HG02938 (cell line): ENCODE data around the gene APOBEC3B.
"Not testable (repeated sequence)": the region's sequence is repeated elsewhere in the genome, so short reads cannot be mapped to it uniquely, and the experiment has no call there.

Experiments
- ATAC-seq: cut with Tn5 transposase; IDR thresholded peaks from one replicate; pipeline ENCODE4 v1.9.1; 2021; ENCODE audit warnings: mild to moderate bottlenecking, moderate library complexity; ENCODE audit not compliant: unreplicated experiment

Gene APOBEC3B

GRCh38 chr22:39026509-39027150 is 44.5 kb downstream of the APOBEC3B start:
- no peak for ATAC-seq

- no peak for ATAC-seq
Observed at GRCh38 chr22:39027717-39028116, 45.6 kb downstream of the APOBEC3B start.

DNA sequence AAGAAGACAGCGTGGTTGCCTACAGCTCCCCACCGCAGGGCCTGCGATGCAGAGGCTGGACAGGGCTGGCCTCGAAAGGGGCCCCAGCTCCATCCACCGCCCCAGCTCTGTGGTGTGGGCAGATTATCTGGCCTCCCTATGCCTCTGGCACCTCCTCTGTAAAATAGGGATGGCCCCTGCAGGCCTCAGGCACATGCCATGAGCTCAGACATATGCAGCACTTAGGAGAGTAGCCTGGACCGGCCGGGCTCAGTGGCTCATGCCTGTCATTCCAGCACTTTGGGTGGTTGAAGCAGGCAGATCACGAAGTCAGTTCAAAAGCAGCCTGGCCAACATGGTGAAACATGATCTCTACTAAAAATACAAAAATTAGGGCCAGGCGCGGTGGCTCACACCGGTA is 46.1 kb downstream of the APOBEC3B start:
- ATAC-seq, result no peak

DNA sequence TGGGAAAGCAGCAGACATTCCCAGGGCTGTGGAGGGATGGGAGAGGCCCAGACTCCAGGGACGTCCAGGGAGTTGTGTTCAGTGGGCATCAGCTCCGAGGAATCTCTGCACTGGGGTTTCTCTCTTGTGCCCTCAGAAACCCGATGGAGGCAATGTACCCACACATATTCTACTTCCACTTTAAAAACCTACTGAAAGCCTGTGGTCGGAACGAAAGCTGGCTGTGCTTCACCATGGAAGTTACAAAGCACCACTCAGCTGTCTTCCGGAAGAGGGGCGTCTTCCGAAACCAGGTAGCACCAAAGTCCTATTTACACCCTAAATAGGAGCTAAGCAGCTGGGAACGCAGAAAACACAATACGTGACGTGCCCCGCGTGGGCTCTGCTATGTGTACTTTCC is 47.1 kb downstream of the APOBEC3B start:
- ATAC-seq, result no peak

- ATAC-seq, result no peak
Observed at GRCh38 chr22:39030705-39031104, 48.6 kb downstream of the APOBEC3B start.

- not testable (repeated sequence) for ATAC-seq
Observed at GRCh38 chr22:39031434-39032295, 49.5 kb downstream of the APOBEC3B start.

GRCh38 chr22:39037071-39037470 is 54.9 kb downstream of the APOBEC3B start:
- not testable (repeated sequence) for ATAC-seq

DNA sequence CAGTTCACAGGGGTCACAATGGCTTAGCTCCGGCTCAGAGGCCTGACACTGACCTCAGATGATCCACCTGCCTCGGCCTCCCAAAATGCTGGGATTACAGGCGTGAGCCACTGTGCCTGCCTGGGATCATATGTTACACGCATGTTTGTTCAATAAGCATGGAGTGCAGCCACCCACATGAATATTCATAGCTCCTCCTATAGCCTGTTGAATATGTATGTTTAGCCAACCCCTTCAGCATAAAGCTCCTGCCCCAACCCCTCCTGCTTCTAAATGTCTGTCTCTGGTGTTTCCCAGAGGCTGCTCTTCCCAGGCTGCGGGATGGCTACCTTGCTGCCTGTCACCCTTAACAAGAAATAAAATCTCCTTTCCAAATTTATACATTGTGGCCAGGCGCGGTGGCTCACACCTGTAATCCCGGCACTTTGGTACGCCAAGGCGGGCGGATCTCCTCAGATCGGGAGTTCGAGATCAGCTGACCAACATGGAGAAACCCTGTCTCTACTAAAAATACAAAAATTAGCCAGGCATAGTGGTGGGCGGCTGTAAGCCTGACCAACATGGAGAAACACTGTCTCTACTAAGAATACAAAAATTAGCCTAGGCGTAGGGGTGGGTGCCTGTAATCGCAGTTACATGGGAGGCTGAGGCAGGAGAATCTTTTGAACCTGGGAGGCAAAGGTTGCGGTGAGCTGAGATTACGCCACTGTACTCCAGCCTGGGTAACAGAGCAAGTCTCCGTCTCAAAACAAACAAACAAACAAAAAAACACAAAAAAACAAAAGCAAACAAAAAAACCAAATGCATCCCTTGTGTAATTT is 57.4 kb downstream of the APOBEC3B start:
- no peak for ATAC-seq

DNA sequence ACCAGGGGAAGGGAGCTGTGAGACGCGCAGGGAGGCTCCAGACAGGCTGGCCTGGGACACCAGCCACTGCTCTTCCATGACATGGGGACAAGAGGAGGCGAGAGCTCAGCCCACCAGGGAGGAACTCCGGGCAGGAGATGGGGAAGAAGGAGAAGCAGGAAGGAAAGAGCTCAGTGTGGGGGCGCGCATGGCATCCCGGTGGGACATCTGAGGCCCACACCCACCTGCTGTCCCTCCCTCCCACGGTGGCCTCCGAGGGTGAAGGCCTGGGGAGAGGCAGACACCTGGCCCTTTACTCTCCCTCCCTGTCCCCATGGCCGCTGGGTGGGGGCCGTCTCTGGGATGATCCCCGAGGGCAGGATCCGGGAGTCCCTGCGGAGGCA is 58.0 kb downstream of the APOBEC3B start:
- ATAC-seq, result not testable (repeated sequence)

DNA sequence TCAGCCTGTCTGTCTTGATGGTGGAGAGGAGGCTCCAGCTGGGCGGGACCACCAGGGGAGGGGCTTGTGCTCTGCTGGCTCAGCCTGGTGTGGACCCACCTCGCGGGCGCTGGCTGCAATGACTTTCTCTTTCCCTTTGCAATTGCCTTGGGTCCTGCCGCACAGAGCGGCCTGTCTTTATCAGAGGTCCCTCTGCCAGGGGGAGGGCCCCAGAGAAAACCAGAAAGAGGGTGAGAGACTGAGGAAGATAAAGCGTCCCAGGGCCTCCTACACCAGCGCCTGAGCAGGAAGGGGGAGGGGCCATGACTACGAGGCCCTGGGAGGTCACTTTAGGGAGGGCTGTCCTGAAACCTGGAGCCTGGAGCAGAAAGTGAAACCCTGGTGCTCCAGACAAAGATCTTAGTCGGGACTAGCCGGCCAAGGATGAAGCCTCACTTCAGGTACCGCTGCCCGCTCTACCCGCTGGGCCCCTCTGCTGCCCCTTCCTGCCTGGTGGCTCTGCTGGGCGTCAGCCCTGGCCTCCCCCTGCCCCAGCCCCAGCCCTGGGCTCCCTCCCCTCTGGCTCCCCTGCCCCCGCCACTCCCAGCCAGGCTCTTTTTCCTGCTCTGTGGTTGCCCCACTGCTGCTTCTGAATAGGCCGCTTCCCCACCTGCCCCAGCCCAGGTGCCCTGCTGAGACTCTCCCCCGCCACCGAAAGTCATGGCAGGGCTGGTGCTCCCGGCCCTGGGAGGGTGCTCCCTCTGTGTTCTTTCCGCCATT is 58.6 kb downstream of the APOBEC3B start, which contains the start of gene APOBEC3F:
TSS of gene APOBEC3F (plus strand) at position 327 of the 759 bp plus-strand sequence. CDS start at position 424, 97 bp downstream.
- ATAC-seq, result peak; percentile 89

DNA sequence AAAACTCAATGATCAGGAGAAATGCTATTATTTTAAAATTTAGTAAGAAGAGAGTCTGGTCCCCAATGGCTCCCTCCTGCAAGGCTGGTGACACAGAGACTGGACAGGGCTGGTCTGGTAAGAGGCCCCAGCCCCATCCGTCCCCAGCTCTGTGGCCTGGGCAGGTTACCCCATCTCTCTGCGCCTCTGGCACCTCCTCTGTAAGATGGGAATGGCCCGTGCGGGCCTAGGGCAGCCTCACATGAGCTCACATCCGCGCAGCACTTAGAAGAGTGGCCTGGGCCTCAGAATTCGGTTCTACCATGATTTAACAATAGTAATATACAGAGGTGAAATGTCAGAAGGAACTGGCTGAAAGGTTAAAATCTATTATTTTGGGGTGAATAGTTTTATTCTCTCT is 59.8 kb downstream of the APOBEC3B start:
- ATAC-seq, result no peak
